NK-92 treated with Interleukin-12 subunit alpha and Interleukin-12 subunit beta, amount 100 ng/mL, for 24 hours (cell line): Measurements from ENCODE around the gene RAB37.

Source experiments
- DNase-seq: peaks from one replicate; lab custom pipeline; 2025; lab: John Stamatoyannopoulos, UW

RAB37 gene

GRCh38 chr17:74736513-74737298, at the start of gene RAB37:
RAB37 (plus strand) TSS chr17:74737256; CDS start chr17:74737273, 17 bp downstream.
- DNase-seq = no peak

DNA sequence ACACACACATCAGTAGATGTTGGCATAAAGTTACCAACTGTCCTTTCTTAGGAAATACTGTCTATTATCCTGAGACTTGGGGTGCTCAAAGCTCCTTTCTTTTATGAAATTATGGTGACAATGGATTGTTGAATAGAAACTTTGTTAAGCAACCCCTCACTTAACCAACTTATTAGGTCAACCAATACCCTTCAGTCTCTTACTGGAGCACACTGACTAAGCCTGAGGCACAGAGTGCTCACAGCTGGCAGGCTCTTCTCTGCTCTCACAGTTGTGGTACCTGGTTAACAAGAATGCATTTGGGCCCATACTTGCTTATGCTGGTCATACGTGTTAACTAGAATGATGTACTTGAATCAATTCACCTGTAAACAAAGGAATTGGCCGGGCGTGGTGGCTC, 49.2 kb upstream of the RAB37 start:
- DNase-seq = no peak

DNA sequence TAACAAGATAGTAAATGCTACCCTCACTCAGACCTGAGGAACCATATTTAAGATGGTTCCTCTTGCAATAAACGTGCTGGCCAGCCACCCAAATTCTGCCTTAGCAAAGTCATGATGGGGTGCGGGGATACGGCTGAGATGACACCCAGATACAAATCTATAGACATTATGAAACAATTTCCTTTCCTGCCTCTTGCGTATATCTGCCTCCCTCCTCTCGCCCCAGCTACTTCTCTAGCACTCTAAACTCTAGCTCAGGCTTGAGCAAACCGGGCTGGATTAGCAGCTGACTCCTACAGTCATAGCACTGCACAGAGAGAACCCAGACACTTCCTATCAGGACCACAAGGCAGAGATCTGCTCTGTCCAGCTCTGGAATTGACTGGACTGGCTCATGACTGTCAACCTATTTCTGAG, 46.6 kb upstream of the RAB37 start:
- DNase-seq = peak; percentile 44

DNA sequence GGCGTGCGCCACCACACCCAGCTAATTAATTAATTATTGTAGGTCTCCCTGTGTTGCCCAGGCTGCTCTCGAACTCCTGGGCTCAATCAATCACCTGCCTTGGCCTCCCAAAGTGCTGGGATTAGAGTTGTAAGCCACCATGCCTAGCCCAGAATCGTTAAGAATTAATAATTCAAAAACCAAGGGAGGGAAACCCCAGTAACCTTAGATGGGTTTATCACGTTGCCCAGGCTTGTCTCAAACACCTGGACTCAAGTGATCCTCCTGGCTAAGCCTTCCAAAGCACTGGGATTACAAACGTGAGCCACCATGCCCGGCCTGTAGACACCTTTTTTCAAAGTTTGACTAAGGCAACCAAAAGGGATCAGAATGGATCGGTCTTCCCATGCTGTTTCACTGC, 45.9 kb upstream of the RAB37 start:
- no peak for DNase-seq

- DNase-seq = no peak
These were observed 43.0 kb upstream of the RAB37 start for GRCh38 chr17:74694081-74694480.

DNA sequence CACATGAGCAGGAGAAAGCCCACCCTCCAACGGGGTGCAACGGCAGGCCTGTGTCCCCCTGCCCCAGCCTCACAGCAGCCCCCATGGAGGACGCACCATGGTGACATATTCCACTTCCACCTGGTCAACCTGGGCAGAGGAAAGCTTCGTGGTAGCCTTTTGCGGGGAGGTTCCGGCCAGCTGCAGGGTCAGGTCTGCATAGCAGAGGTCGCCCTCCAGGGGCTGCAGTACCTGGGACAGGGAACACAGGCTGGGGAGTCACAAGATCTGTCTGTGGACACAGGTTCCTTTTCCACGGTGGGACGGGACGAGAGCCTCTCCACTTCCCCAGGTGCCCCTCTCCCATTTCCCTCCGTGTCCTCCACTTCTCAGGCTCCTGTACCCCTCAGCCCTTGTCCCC, 41.4 kb upstream of the RAB37 start:
- no peak for DNase-seq

DNA sequence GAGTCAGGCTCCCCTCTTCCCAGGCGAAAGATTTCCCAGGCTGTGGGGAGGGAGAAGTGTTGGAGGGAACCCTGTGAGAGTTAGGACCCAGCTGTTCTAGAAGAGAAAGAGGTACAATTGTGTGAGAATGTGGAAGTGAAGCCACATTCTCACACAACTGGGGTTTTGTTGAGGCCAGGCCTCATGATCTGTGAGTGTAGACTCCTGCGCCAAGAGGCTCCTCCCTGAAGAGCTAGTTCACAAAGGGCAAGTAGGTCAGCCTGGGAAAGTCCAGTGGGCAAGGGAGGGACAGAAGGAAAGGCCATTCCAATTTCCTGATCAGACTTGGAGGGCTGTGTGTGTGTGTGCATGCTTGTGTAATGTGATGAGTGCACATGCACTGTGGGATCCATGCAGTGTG, 39.5 kb upstream of the RAB37 start:
- DNase-seq = no peak

- DNase-seq = no peak
These were observed 39.0 kb upstream of the RAB37 start for GRCh38 chr17:74698069-74698468.

GRCh38 chr17:74699236-74699635, 37.8 kb upstream of the RAB37 start:
- DNase-seq = no peak

DNA sequence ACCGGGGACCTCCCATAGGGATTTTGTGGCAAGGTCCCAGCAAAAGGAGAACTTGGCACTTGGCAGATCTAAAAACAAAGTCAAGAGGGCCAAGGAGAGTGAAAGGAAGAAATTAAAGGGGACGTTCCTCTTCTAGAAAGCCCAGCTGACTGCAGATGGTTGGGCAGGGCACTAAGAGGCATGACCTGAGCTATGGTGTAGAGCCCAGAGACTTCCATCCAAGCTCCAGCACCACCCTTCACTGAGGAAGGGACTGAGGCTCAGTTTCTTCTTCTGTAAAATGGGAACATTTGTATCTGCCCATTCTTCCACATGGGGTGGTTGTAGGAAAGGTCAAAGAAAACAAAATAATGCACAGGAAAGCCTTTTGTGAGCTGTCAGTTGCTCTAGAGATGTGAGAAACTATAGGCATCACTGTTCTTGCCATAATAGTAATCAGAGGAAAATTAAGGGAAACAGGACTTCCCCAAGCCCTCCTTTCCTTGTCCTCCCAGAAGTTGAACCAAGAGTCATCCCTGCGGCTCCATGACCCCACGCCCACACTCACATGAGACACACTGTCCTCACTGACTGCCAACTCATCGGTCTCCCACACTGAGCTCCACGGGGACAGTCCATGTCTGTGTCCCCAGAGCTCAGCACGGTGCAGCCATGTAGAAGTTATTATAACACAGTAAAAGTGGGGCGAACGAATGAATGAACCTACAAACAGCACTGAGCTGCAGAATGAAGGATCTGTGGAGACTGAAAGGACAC, 34.8 kb upstream of the RAB37 start:
- no peak for DNase-seq

GRCh38 chr17:74703311-74703710, 33.7 kb upstream of the RAB37 start:
- no peak for DNase-seq

GRCh38 chr17:74704544-74704943, 32.5 kb upstream of the RAB37 start:
- no peak for DNase-seq

DNA sequence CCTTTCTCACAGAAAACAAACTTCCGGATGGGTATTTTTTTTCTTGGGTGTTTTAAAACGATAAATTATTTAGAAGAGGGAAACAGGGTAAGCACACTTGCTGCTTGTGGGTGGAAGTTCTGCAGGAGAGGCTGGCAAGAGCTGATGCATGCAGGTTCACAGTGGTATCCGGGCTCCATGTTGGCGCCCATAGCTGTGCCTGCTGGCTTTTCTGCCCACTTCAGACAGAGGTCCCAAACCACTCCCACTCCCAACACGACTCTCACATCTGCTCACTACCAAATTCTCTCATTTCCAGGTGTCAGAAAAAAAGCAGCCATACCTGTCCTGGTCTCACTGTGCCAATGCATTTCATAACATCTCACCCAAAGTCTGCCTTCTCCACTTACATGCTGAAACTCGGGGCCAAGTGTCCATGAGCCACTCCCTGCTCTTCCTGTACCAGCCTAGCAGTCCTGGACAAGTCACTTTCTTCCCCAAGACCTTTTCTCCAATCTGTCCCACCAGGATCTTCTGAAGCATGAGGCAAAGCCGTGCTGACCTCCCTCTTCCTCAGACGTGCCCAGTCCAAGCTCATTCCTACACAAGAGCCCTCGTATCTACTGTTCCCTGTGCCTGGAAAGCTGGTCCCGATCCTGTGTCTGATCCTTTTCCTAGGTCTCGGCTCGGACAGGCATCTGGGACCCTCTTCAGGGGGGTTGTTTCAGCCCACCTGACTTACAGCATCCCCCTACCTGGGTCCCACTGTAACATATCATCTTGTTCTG, 25.8 kb upstream of the RAB37 start:
- no peak for DNase-seq

DNA sequence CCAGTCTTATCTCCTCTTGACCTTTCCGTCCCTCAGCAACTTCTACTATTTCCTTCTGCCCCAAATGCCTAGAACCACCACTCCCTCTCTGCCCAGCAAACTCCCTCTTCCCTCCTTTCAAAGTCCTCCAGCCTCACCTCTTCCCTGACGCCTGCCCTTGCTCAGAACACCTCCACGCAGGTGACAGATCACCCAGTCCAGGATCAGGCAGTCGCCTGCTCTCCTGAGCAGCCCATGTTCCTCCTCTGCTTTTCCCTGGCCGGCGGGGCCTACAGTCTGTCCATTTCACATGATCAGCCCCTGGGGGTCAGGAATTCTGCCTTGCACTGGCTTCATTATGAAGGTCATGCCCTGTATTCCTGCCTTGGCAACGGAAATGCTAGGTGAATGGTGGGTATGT, 24.8 kb upstream of the RAB37 start:
- DNase-seq = no peak

DNA sequence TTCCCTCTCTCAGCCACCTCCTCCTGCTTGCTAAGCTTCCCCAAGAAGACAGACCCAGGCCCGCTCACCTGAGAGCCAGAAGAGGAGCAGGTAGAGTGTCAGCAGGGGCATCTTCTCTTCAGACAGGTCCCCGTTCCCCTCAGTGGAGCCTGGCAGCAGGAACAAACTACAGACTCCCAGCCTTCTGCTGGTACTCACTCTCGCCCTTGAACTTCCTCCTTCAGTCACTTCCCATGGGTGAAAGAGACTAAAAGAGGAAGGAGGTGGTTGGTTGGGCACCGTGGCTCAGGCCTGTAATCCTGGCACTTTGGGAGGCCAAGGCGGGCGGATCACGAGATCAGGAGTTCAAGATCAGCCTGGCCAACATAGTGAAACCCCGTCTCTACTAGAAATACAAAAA, 24.3 kb upstream of the RAB37 start, which contains the start of gene CD300LF:
Gene CD300LF (minus strand): TSS at position 168 of the 400 bp plus-strand sequence. CDS start 57 bp downstream, at position 111.
- no peak for DNase-seq

GRCh38 chr17:74713171-74713755, 23.8 kb upstream of the RAB37 start:
- DNase-seq = no peak

DNA sequence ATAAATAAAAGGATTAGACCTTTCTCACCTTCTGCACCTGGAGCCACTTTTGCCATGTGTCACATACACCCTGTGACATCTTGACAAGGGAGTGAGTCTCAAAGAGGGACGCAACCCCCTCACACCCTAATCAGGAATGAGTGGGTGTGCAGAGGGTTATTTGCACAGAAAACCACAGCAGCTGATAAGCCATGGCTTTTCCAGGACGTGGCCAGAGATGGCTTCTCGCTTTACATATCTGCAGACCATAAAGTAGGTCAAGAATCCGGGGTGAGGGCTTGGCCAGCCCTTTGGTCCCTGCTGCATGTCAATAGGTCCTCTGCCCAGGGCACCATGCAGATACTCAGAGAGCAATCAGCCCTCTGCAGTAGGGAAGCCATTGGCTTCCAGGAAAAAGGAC, 21.9 kb upstream of the RAB37 start:
- DNase-seq = peak; percentile 5

- no peak for DNase-seq
These were observed 16.6 kb upstream of the RAB37 start for GRCh38 chr17:74720506-74720905.

DNA sequence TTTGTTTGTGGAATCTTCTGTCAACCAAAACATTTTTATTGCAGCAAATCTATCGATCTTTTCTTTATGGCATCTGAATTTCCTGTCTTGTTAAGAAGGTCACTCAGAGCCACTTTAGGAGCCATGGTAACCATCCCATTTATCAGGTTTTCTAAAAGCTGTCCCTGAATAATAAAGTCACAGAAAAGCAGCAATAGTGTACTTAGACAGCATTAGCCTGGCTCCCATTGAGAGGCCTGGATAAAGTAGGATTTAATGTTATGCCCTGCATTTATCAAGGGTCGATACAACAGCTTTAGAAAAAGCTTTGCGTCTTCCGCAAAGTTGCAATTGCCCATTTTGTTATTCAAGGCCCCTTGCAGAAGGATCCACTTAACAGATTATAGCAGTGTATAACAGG, 14.3 kb upstream of the RAB37 start:
- DNase-seq = no peak

GRCh38 chr17:74723891-74724290, 13.2 kb upstream of the RAB37 start:
- no peak for DNase-seq

DNA sequence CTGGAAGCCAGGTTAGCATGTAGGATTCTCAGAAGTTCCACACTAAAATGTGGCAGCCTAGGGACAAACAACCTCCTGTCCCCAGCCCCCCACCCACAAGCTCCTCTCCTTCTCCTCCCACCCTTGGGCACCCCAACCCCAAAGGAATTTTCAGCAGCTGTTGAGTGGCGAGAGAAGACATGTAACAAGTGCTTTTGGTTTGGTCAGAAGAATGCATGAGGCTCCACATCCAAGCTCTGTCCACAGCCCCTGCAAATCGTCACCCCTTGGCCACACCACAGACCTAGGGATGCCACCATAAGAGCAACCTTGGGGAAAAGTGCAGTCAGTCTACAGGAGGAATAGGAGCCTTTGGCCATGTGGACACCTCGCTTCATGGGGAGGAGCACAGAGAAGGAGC, 11.9 kb upstream of the RAB37 start:
- no peak for DNase-seq

GRCh38 chr17:74728033-74728701, 8.9 kb upstream of the RAB37 start:
- DNase-seq = no peak
